ENCODE measurements around the gene ZNF480. TPM values are rescaled to one million over a fixed set of nuclear protein-coding genes. Genes with fewer than 3 reads are reported as not detected.

The ZNF480 gene
- total and polyA plus RNA-seq, 2 of the 8 experiments (the other 6 are each of a cell fraction or from before 2014, with no cell fraction given) = 3.4 to 32.9 TPM

DNA sequence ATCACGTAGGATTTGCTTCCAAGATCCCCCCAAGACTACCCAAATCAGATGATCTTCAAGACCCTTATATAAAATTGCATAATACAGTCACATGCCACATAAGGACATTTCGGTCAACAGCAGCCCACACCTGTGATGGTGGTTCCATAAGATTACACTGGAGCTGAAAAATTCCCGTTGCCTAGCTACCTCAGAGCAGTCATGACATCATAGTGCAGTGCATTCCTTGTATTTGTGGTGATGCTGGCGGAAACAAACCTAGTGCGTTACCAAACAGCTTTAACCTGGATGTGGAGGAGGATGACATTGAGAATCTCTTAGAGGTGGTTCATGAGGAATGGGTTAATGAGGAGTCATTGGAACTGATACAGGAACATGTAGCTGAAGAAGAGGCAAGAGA lies 22.8 kb upstream of the ZNF480 start:
- DNase-seq (ENCODE audit: low read depth in 1 of 2, low spot score in 2 of 2) (no peak), FAIRE-seq (no peak)
- Histone ChIP-seq H3K36me3 (ENCODE audit: control insufficient read depth in 2 of 4, insufficient read depth in 4 of 4, low read length in 3 of 4) (peaks cover 0 to 27% (median 5%) of the 10 kb centered on the region in 4 experiments; a peak in 5 of 8 replicates), H4K5ac (ENCODE audit: insufficient read length, low read depth, low read length) (no peak overlapping the region), H3K4me3 (ENCODE audit: extremely low read depth in 1 of 4, insufficient read depth in 2 of 4, low read depth in 3 of 4, low read length in 4 of 4) (no peak overlapping the region), H2BK15ac (ENCODE audit: low read length) (no peak overlapping the region), H4K20me1 (replicated peaks in 1 of 2; ENCODE audit: control insufficient read depth in 1 of 2, insufficient read depth in 2 of 2, low read length in 2 of 2) (peaks cover 10 to 20% of the 10 kb centered on the region in 2 experiments), H2BK12ac (ENCODE audit: low read depth, low read length) (no peak overlapping the region), H3K9me3 (ENCODE audit: insufficient read depth in 2 of 2, low read depth in 1 of 2, low read length in 1 of 2) (no peaks in the 10 kb centered on the region), H3K56ac (replicated peaks; ENCODE audit: insufficient read length, low read depth, low read length) (no peak overlapping the region), H2BK20ac (ENCODE audit: low read length) (no peak overlapping the region), H2BK120ac (replicated peaks; ENCODE audit: low read depth, low read length) (no peak overlapping the region), H4K91ac (replicated peaks; ENCODE audit: insufficient read length, low read length) (no peak overlapping the region), H3K4ac (replicated peaks; ENCODE audit: insufficient read length, low read depth, low read length) (no peak overlapping the region), H3K9ac (replicated peaks in 1 of 4; ENCODE audit: extremely low read depth in 1 of 4, low read depth in 3 of 4, low read length in 3 of 4) (no peak overlapping the region), H3K79me2 (ENCODE audit: control insufficient read depth in 1 of 2, insufficient read depth in 2 of 2, low read length in 2 of 2) (peaks cover 44 to 96% of the 10 kb centered on the region in 2 experiments), H3K79me1 (ENCODE audit: low read depth, low read length) (peaks cover 18% of the 10 kb centered on the region), H2AFZ (ENCODE audit: low read length) (no peak overlapping the region), H3K4me2 (ENCODE audit: insufficient read depth in 1 of 2, low read depth in 2 of 2, low read length in 2 of 2) (no peak overlapping the region), H3K14ac (ENCODE audit: insufficient read length) (no peak overlapping the region), H3K18ac (ENCODE audit: extremely low read depth, low read length) (no peak overlapping the region), H2BK5ac (ENCODE audit: low read depth, low read length) (no peak overlapping the region), H3K23ac (ENCODE audit: insufficient read length) (no peak overlapping the region), H4K8ac (ENCODE audit: extremely low read depth, insufficient read depth, low read length) (no peak overlapping the region), H3K27me3 (replicated peaks in 1 of 4; ENCODE audit: control insufficient read depth in 3 of 4, extremely low read depth in 1 of 4, insufficient read depth in 3 of 4, low read length in 3 of 4) (no peaks in the 10 kb centered on the region), H3K27ac (ENCODE audit: low read depth, low read length) (no peak overlapping the region), H3K23me2 (ENCODE audit: low read depth, low read length) (peaks cover 5% of the 10 kb centered on the region), H3K4me1 (replicated peaks in 1 of 4; ENCODE audit: control insufficient read depth in 3 of 4, insufficient read depth in 4 of 4, low read length in 3 of 4) (peaks cover 0 to 3% (median 0%) of the 10 kb centered on the region in 4 experiments; a peak in 4 of 7 replicates), H2AK5ac (ENCODE audit: low read depth, low read length) (no peak overlapping the region)
- 85% methylated on average over 5 of the region's 5 CpGs; no CpG with 5 or more reads in 1 of the 2 experiments for WGBS, 2 experiments (ENCODE audit: extremely low coverage in 1 of 2, insufficient coverage in 1 of 2, insufficient read length in 1 of 2, insufficient replicate concordance in 2 of 2, low coverage in 1 of 2, low lambda C conversion rate in 2 of 2, missing lambda C conversion rate in 1 of 2)
- ChIA-PET POLR2A (ENCODE audit: partially characterized antibody) (interaction anchor here (0.6 to 1.9 kb wide), 2 partner anchors 10 to 24 kb away, joined by 3 to 4 read pairs; no protein-coding TSS in a partner anchor), CTCF (ENCODE audit: partially characterized antibody) (interaction anchor here (0.5 to 1.7 kb wide), 4 partner anchors 23 to 392 kb away, joined by 3 read pairs; no protein-coding TSS in a partner anchor)
- TF ChIP-seq ATF2 (IDR thresholded peaks at IDR 0.05; ENCODE audit: low read length) (no peak), RBBP5 (IDR thresholded peaks at IDR 0.05; ENCODE audit: borderline replicate concordance, low read depth, low read length) (no peak), GTF2F1 (IDR thresholded peaks at IDR 0.05; ENCODE audit: borderline replicate concordance, low read depth, low read length) (no peak), CHD1 (IDR thresholded peaks at IDR 0.05; ENCODE audit: low read depth, low read length) (no peak), SAP30 (IDR thresholded peaks at IDR 0.05; ENCODE audit: insufficient read depth, insufficient replicate concordance, low read length) (no peak)

Data from H1 (cell line).